SK-N-SH (cell line): ENCODE measurements around the gene CEP112.

ENCODE experiments used
- CTCF ChIP-seq: fragments of 200-600 bp; sonication (generic); IDR thresholded peaks from 2 replicates; pipeline ENCODE4 v1.6.1; 2017; ENCODE audit warnings: antibody characterized with exemption, mild to moderate bottlenecking, moderate library complexity
- EZH2phosphoT487 ChIP-seq: fragments of 200-600 bp; sonication (generic); IDR thresholded peaks from 2 replicates; pipeline ENCODE4 v1.6.1; 2017; ENCODE audit warnings: low read depth, mixed run types, mild to moderate bottlenecking, antibody characterized with exemption, moderate library complexity, borderline replicate concordance
- NRF1 ChIP-seq: IDR thresholded peaks from 2 replicates; pipeline ENCODE4 v1.6.1; 2012; ENCODE audit warnings: low read depth, mild to moderate bottlenecking, low read length
- PBX3 ChIP-seq: IDR thresholded peaks from 2 replicates; pipeline ENCODE4; 2012
- POLR2AphosphoS5 ChIP-seq: IDR thresholded peaks from 2 replicates; pipeline ENCODE4 v1.6.1; 2012; ENCODE audit warnings: low read depth, low read length
- RAD21 ChIP-seq: IDR thresholded peaks from 2 replicates; pipeline ENCODE4 v1.6.1; 2012; ENCODE audit warnings: mild to moderate bottlenecking, low read length
- RCOR1 ChIP-seq: fragments of 150-350 bp; IDR thresholded peaks from 2 replicates; pipeline ENCODE4 v1.6.1; 2017; ENCODE audit warnings: antibody characterized with exemption, low read length
- REST ChIP-seq: IDR thresholded peaks from 2 replicates; pipeline ENCODE4 v1.6.1; 2012; ENCODE audit warnings: mild to moderate bottlenecking, low read depth, low read length, moderate library complexity
- SIN3A ChIP-seq: IDR thresholded peaks from 2 replicates; pipeline ENCODE4 v1.6.1; 2012; ENCODE audit warnings: low read depth, mild to moderate bottlenecking, low read length, moderate library complexity, borderline replicate concordance
- SMC3 ChIP-seq: IDR thresholded peaks from 2 replicates; pipeline ENCODE4 v1.6.1; 2012; ENCODE audit warnings: low read depth, low read length, improper control_type of control experiment
- TAF1 ChIP-seq: IDR thresholded peaks from 2 replicates; pipeline ENCODE4 v1.6.1; 2012; ENCODE audit warnings: low read depth, mild to moderate bottlenecking, low read length, moderate library complexity, borderline replicate concordance
- TEAD4 ChIP-seq: IDR thresholded peaks from 2 replicates; pipeline ENCODE4 v1.4.0; 2012; ENCODE audit warnings: mild to moderate bottlenecking, borderline replicate concordance; ENCODE audit not compliant: insufficient read depth
- YY1 ChIP-seq: IDR thresholded peaks from 2 replicates; pipeline ENCODE4 v1.4.0; 2012; ENCODE audit warnings: low read depth, mild to moderate bottlenecking

- no peak for TF ChIP-seq CTCF
- TF ChIP-seq RCOR1: no peak
- no peak for TF ChIP-seq SIN3A
- TF ChIP-seq TEAD4: no peak
- TF ChIP-seq SMC3: no peak
- no peak for TF ChIP-seq POLR2AphosphoS5
- no peak for TF ChIP-seq NRF1
- no peak for TF ChIP-seq REST
- no peak for TF ChIP-seq TAF1
- TF ChIP-seq RAD21: no peak
- TF ChIP-seq PBX3: no peak
- TF ChIP-seq YY1: no peak
- no peak for TF ChIP-seq EZH2phosphoT487
Measured at GRCh38 chr17:66185862-66186261, 6.1 kb downstream of the CEP112 start.
